ENCODE data around the gene C9orf153.

Gene C9orf153

DNA sequence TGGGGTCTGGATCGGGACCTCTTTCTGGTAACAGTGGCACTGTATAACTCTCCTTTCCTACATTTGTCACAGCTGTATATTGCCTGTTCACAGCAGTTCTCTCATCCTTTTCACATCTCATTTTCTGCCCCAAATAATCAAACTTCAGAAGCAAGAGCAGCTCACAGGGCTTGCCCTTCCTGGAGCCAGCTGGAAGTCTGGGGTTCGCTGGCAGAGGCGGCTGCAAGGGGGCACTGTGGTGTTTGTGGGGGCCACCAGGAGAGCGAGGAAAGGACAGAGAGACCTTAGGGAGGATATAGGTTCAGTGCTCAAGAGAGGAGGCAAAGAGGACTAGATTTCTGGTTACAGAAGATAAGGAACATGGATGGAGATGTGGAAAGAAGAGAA lies 75.3 kb downstream of the C9orf153 start:
- H3K4me3 ChIP-seq (ENCODE audit: low read length) = no peak overlapping the region
- TF ChIP-seq, protein P1, sequence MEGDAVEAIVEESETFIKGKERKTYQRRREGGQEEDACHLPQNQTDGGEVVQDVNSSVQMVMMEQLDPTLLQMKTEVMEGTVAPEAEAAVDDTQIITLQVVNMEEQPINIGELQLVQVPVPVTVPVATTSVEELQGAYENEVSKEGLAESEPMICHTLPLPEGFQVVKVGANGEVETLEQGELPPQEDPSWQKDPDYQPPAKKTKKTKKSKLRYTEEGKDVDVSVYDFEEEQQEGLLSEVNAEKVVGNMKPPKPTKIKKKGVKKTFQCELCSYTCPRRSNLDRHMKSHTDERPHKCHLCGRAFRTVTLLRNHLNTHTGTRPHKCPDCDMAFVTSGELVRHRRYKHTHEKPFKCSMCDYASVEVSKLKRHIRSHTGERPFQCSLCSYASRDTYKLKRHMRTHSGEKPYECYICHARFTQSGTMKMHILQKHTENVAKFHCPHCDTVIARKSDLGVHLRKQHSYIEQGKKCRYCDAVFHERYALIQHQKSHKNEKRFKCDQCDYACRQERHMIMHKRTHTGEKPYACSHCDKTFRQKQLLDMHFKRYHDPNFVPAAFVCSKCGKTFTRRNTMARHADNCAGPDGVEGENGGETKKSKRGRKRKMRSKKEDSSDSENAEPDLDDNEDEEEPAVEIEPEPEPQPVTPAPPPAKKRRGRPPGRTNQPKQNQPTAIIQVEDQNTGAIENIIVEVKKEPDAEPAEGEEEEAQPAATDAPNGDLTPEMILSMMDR (conservative IDR thresholded peaks at IDR 0.05; ENCODE audit: low read depth, low read length) = no peak
- DNase-seq (ENCODE audit: low read depth) = no peak

DNA sequence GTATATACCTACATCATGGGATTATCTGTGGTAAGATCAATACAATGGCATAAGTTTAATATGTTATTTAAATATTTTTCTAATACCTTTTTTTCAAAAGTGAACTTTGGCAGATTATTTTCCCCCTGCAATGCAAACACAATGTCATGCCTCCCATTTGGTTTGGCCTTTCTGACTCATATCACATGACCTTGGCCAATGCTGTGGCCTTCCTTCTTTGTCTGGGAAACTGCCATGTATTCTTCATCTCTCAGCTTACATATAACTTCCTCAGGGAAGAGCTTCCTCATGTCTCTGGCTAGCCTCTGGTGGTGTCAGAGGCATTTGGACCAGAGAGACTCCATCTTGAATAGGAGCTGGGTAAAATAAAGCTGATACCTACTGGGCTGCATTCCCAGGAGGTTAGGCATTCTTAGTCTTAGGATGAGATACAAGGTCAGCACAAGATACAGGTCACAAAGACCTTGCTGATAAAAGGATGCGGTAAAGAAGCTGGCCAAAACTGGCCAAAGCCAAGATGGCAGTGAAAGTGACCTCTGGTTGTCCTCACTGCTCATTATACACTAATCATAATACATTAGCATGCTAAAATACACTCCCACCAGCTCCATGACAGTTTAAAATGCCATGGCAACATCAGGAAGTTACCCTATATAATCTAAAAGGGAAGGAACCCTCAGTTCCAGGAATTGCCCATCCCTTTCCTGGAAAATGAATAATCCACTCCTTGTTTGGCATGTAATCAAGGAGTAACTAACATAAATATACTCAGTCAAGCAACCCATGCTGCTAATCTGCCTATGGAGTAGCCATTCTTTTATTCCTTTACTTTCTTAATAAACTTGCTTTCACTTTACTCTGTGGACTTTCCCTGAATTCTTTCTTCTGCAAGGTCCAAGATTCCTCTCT lies 76.0 kb downstream of the C9orf153 start:
- DNase-seq (ENCODE audit: low read depth) = no peak
- TF ChIP-seq, protein P1 (conservative IDR thresholded peaks at IDR 0.05; ENCODE audit: low read depth, low read length) = no peak
- no peak overlapping the region for H3K4me3 ChIP-seq (ENCODE audit: low read length)

DNA sequence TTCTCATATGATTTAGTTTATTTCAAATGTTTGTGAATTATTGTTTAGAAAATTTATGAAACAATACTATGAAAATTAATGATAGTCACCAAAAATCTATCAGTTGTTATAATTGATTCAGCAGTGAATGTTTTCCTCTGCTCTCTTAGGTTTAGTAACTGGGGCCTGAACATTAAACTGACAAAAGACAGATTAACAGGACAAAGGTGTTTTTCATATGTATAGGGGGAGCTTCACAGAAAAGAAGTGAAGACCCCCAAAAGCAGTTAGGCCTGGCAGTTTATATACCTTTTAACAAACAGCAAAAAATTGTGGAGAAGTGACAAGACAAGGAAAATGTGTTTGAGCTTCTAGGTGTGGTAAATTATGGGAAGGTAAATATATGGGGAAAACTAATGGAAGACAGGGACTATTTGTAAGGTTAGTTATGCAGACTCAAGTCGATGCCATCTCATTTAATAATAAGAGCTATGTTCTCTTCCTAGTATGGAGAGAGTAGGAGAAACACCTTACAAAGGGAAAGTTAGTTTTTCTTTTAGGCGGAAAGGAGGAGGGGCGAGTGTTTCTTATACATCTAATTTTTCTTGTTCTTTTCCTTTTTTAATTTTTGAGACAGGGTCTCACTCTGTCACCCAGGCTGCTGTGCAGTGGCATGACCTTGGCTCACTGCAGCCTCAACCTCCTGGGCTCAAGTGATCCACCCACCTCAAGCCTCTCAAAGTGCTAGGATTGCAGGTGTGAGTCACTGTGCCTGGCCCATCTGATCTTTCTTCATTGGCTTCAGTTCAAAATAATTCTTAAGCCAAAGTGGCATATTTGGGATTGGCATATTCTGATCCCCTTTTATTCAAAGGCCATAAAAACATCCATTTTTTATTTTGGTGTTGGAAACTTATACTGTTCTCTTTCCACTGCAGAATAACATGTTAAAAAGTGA lies 77.8 kb downstream of the C9orf153 start:
- DNase-seq (ENCODE audit: low read depth) = no peak
- no peak overlapping the region for H3K4me3 ChIP-seq (ENCODE audit: low read length)
- TF ChIP-seq, protein P1 (conservative IDR thresholded peaks at IDR 0.05; ENCODE audit: low read depth, low read length) = no peak

DNA sequence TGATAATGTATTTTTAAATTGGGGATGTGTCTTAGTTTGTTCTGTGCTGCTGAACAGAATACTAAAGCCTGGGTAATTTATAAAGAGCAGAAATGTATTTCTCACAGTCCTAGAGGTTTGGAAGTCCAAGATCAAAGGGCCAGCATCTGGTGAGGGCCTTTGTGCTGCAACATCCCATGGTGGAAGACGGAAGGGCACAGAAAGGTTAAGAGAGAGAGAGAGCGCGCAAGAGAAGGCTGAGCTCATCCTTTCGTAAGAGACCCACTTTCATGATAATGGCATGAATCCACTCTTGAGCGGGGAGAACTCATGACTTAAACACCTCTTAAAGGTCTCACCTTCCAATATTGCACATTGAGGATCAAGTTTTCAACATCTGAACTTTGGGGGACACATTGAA lies 81.0 kb downstream of the C9orf153 start:
- H3K4me3 ChIP-seq (ENCODE audit: low read length) = no peak overlapping the region
- TF ChIP-seq, protein P1 (conservative IDR thresholded peaks at IDR 0.05; ENCODE audit: low read depth, low read length) = no peak
- DNase-seq (ENCODE audit: low read depth) = no peak

DNA sequence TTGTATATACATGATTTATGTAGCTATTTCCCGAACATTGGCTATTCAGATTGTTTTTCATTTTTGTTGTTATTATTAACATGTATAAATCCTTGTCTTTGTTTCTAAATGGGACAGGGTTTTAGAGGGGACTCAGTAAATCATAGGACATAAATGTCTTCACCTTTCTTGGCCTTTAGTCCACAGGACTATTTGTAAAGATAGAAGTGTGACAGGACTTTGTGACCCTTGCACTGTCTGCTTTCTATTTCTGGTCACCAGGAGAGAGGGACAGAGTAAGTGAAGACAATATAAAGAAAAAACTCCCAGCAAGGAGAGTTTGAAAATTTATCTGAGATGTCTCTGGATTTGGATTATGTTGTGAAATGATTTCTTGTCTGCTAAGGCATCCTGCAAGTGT lies 81.5 kb downstream of the C9orf153 start:
- no peak for DNase-seq (ENCODE audit: low read depth)

DNA sequence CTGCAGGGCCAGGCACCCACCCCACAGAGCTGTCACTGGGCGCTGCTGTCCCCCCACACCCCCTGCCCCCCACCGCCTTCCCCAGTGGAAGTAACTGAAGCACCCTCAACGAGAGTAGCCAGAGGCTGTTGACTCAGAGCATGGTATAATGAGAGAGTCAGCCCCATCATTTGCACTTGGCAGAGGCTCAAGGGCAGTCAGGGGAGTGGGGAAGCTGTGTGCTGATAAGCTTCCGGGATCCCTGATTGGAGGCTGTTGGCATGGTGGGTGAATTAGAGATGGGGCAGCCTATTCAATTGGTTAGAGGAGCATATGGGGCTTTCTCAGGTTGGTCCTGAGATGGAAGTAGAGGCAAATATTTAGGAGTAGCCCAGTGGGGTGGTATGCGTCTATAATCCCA lies 83.0 kb downstream of the C9orf153 start:
- no peak for DNase-seq (ENCODE audit: low read depth)
- no peak overlapping the region for H3K4me3 ChIP-seq (ENCODE audit: low read length)
- TF ChIP-seq, protein P1 (conservative IDR thresholded peaks at IDR 0.05; ENCODE audit: low read depth, low read length) = no peak

More for the DNA sequence above, 81.5 kb downstream of the C9orf153 start:
- H3K4me3 ChIP-seq (ENCODE audit: low read length) = no peak overlapping the region
- TF ChIP-seq, protein P1 (conservative IDR thresholded peaks at IDR 0.05; ENCODE audit: low read depth, low read length) = no peak
